Erythroblast (primary cell): Measurements from ENCODE around the gene GPS1.

Source experiments
- GATA1 ChIP-seq: IDR thresholded peaks from 2 replicates; pipeline ENCODE4 v1.6.1; 2011; ENCODE audit warnings: low read depth, mild to moderate bottlenecking, control low read depth, low read length, moderate library complexity
- POLR2A ChIP-seq: IDR thresholded peaks from 2 replicates; pipeline ENCODE4 v1.6.1; 2011; ENCODE audit warnings: mild to moderate bottlenecking, low read length

GRCh38 chr17:82051776-82052637 lies at the start of gene GPS1, which contains the start of gene RFNG:
- TF ChIP-seq POLR2A (no peak), GATA1 (no peak)
